GM12892 (cell line): ENCODE measurements around the gene CDIPT.

Source experiments
- POLR2A ChIP-seq: IDR thresholded peaks from 2 replicates; pipeline ENCODE4 v1.6.1; 2011; ENCODE audit warnings: low read depth, low read length, control low read depth
- POLR2AphosphoS5 ChIP-seq: IDR thresholded peaks from 2 replicates; pipeline ENCODE4 v1.6.1; 2011; ENCODE audit warnings: low read depth, low read length, control low read depth

DNA sequence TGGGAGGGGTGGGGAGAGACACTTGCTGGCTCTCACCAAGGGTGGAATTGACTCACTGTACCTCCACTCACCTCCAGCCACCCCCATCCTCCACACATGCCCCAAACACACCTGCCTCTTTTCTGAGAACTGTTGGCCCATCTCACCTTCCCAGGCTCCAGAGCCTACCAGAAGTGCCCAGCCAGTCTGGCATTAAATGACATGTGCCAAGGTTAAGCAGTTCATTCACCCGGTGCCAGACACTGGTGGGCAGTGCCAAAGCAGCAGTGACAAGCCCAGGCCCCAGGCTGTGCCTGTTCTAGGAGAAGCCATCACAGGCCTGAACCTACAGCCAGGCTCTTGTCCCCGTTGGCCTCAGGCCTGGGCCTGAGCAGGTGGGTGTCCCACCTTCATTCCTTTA is 31.5 kb downstream of the CDIPT start:
- no peak for TF ChIP-seq POLR2AphosphoS5
- no peak for TF ChIP-seq POLR2A
